Body of pancreas (tissue), 4 donors: ENCODE data around the gene SUN2.

ENCODE experiments used
- CTCF ChIP-seq, 7 experiments: fragments of 450-650 bp in 4 of 7; fragments of 200-600 bp in 3 of 7; sonication (generic) in 3 of 7; IDR thresholded peaks; one replicate each; pipeline ENCODE4 v1.5.1; 2016 to 2019; ENCODE audit warnings: antibody characterized with exemption in 7 of 7
- POLR2A ChIP-seq, 3 donors: fragments of 450-650 bp; IDR thresholded peaks; one replicate each; pipeline ENCODE4 v1.6.1; 2016; ENCODE audit warnings: antibody characterized with exemption in 3 of 3, mild to moderate bottlenecking in 2 of 3

DNA sequence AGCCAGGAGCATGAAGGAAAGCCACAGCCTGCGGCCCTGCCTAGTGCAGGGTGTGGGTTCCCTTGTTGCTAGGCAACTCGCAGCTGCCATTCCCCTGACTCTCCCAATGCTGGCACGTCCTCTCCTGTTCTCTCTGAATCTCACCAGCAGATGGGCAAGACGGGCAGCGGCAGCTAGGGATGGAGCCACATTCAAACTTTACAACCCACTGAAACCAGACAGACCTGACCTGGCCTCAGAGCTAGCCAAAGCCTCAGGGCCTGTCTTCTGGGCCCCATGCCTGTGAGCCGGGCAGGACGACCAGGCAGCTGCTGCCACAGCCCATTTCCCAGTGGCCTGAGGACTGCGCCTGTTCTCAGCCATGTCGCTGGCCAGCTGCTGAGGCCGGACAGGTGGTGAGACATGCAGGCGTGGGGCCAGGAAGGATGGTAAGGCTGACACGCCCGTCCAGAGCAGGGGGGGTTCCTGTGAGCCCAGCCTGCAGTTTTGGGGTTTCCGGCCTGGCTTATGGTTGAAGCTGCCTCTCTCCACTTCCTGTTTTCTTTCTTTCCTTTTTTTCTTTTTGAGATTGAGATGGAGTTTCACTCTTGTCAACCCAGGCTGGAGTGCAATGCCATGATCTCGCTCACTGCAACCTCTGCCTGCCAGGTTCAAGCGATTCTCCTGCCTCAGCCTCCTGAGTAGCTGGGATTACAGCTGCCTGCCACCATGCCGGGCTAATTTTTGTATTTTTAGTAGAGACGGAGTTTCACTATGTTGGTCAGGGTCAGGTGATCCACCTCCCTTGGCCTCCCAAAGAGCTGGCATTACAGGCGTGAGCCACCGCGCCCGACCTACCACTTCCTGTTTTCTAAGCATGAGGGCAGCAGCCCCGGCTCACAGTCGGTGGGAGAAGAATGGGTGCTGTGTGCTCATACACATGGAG lies 4.1 kb downstream of the SUN2 start:
- TF ChIP-seq CTCF (IDR thresholded peaks at IDR 0.05) (no peak), POLR2A (IDR thresholded peaks at IDR 0.05) (no peak)
